ENCODE measurements around the gene CCSER2.

CCSER2 gene

DNA sequence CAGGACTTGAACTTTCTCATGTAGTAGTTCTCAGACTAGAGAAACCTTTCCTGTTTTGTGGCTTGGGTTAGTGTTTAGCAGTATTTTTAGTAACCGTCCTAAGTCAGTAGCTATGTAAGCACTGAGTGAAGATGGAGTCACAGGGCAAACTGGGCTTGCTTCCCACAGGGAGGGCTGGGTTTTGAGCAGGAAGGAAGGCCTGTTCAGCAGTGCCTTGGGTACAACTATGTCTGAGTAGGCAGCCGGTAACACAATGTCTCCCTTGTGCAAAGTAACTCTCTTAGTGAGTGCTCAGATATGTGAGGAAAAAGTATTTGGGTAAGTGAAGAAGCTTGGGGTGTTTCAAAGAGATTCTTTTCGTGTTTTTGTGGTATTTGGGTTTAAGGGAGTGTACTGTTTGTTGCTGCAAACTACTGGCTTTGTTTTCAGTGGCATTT is 96.4 kb downstream of the CCSER2 start:
- POLR2A ChIA-PET = interaction anchor here (1.4 kb wide), 1 partner anchor 10 kb away, joined by 3 read pairs; no protein-coding TSS in a partner anchor
- CTCF ChIA-PET = interaction anchor here (0.7 kb wide), 2 partner anchors 14 to 113 kb away, joined by 3 read pairs; no protein-coding TSS in a partner anchor
- TF ChIP-seq FOXK2 (IDR thresholded peaks at IDR 0.05) = no peak
- TF ChIP-seq ZNF384 (IDR thresholded peaks at IDR 0.05) = no peak
- TF ChIP-seq SP1 (IDR thresholded peaks at IDR 0.05) = no peak
- no peak for TF ChIP-seq PKNOX1 (IDR thresholded peaks at IDR 0.05)
- TF ChIP-seq LEF1 (IDR thresholded peaks at IDR 0.05; ENCODE audit: borderline replicate concordance) = no peak
- no peak for TF ChIP-seq L3MBTL2 (conservative IDR thresholded peaks at IDR 0.05)
- no peak for TF ChIP-seq BHLHE40 (IDR thresholded peaks at IDR 0.05; ENCODE audit: borderline replicate concordance)
- TF ChIP-seq FOXA1 (IDR thresholded peaks at IDR 0.05) = no peak
- TF ChIP-seq HDGF (IDR thresholded peaks at IDR 0.05; ENCODE audit: borderline replicate concordance) = no peak
- TF ChIP-seq CTBP1 (IDR thresholded peaks at IDR 0.05; ENCODE audit: borderline replicate concordance) = no peak
- TF ChIP-seq ELF4 (IDR thresholded peaks at IDR 0.05) = no peak
- TF ChIP-seq ARNT (IDR thresholded peaks at IDR 0.05) = no peak
- TF ChIP-seq FOXM1 (IDR thresholded peaks at IDR 0.05; ENCODE audit: borderline replicate concordance) = no peak
- TF ChIP-seq NFRKB (IDR thresholded peaks at IDR 0.05) = no peak
- TF ChIP-seq TARDBP (IDR thresholded peaks at IDR 0.05) = no peak
- TF ChIP-seq SUZ12 (IDR thresholded peaks at IDR 0.05) = no peak
- DNase-seq (ENCODE audit: extremely low spot score) = peak; percentile 7

GRCh38 chr10:84427903-84428650 is 99.7 kb downstream of the CCSER2 start:
- ChIA-PET POLR2A (no interaction called here), CTCF (no interaction called here)
- no peak for TF ChIP-seq ZNF384 (IDR thresholded peaks at IDR 0.05)
- no peak for TF ChIP-seq LEF1 (IDR thresholded peaks at IDR 0.05; ENCODE audit: borderline replicate concordance)
- no peak for TF ChIP-seq HDGF (IDR thresholded peaks at IDR 0.05; ENCODE audit: borderline replicate concordance)
- no peak for DNase-seq (ENCODE audit: extremely low spot score)

GRCh38 chr10:84428711-84429110 is 100.3 kb downstream of the CCSER2 start:
- no peak for TF ChIP-seq L3MBTL2 (conservative IDR thresholded peaks at IDR 0.05)
- TF ChIP-seq SP1 (IDR thresholded peaks at IDR 0.05) = no peak
- no peak for TF ChIP-seq FOXK2 (IDR thresholded peaks at IDR 0.05)
- TF ChIP-seq HDGF (IDR thresholded peaks at IDR 0.05; ENCODE audit: borderline replicate concordance) = no peak
- no peak for TF ChIP-seq CTBP1 (IDR thresholded peaks at IDR 0.05; ENCODE audit: borderline replicate concordance)
- no peak for TF ChIP-seq ARNT (IDR thresholded peaks at IDR 0.05)
- no peak for TF ChIP-seq PKNOX1 (IDR thresholded peaks at IDR 0.05)
- no peak for TF ChIP-seq FOXM1 (IDR thresholded peaks at IDR 0.05; ENCODE audit: borderline replicate concordance)
- no peak for TF ChIP-seq BHLHE40 (IDR thresholded peaks at IDR 0.05; ENCODE audit: borderline replicate concordance)
- DNase-seq (ENCODE audit: extremely low spot score) = no peak
- POLR2A ChIA-PET = no interaction called here
- CTCF ChIA-PET = no interaction called here

GRCh38 chr10:84429926-84430520 is 101.6 kb downstream of the CCSER2 start:
- POLR2A ChIA-PET = no interaction called here
- CTCF ChIA-PET = interaction anchor here (0.6 to 2.6 kb wide), 4 partner anchors 11 to 107 kb away, joined by 3 to 15 read pairs (median 4); no protein-coding TSS in a partner anchor

DNA sequence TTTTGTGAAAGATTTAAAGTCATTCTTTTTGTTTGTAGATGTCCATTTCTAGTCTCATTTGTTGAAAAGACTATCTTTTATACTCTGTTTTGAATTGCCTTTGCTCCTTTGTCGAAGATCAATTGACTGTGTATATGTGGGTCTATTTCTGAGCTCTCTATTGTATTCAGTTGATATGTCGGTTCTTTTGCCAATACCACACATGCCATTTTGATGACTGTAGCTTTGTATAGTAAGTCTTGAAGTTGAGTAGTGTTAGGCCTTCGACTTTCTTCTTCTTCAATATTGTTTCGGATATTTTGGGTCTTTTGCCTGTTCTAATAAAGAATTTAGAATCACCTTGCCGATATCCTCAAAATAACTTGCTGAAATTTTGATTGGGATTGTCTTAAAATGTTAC is 104.5 kb downstream of the CCSER2 start:
- CTCF ChIA-PET = no interaction called here
- DNase-seq (ENCODE audit: extremely low spot score) = no peak

More at GRCh38 chr10:84429926-84430520, 101.6 kb downstream of the CCSER2 start:
- TF ChIP-seq LEF1 (IDR thresholded peaks at IDR 0.05; ENCODE audit: borderline replicate concordance) = no peak
- TF ChIP-seq CTBP1 (IDR thresholded peaks at IDR 0.05; ENCODE audit: borderline replicate concordance) = no peak
- TF ChIP-seq SUZ12 (IDR thresholded peaks at IDR 0.05) = no peak
- TF ChIP-seq FOXA1 (IDR thresholded peaks at IDR 0.05) = no peak
- TF ChIP-seq ARNT (IDR thresholded peaks at IDR 0.05) = no peak
- TF ChIP-seq TARDBP (IDR thresholded peaks at IDR 0.05) = no peak
- no peak for TF ChIP-seq HDGF (IDR thresholded peaks at IDR 0.05; ENCODE audit: borderline replicate concordance)
- TF ChIP-seq FOXK2 (IDR thresholded peaks at IDR 0.05) = no peak
- no peak for TF ChIP-seq NFRKB (IDR thresholded peaks at IDR 0.05)
- no peak for TF ChIP-seq PKNOX1 (IDR thresholded peaks at IDR 0.05)
- TF ChIP-seq FOXM1 (IDR thresholded peaks at IDR 0.05; ENCODE audit: borderline replicate concordance) = no peak
- no peak for TF ChIP-seq L3MBTL2 (conservative IDR thresholded peaks at IDR 0.05)
- TF ChIP-seq ELF4 (IDR thresholded peaks at IDR 0.05) = no peak
- no peak for TF ChIP-seq ZNF384 (IDR thresholded peaks at IDR 0.05)
- TF ChIP-seq SP1 (IDR thresholded peaks at IDR 0.05) = no peak
- no peak for TF ChIP-seq BHLHE40 (IDR thresholded peaks at IDR 0.05; ENCODE audit: borderline replicate concordance)
- DNase-seq (ENCODE audit: extremely low spot score) = peak; percentile 59

GRCh38 chr10:84440781-84441180 is 112.4 kb downstream of the CCSER2 start:
- ChIA-PET CTCF (no interaction called here), POLR2A (no interaction called here)
- DNase-seq (ENCODE audit: extremely low spot score) = no peak
- TF ChIP-seq PKNOX1 (IDR thresholded peaks at IDR 0.05) (no peak), BHLHE40 (IDR thresholded peaks at IDR 0.05; ENCODE audit: borderline replicate concordance) (no peak), ELF4 (IDR thresholded peaks at IDR 0.05) (no peak), NFRKB (IDR thresholded peaks at IDR 0.05) (no peak)

More for the DNA sequence above, 104.5 kb downstream of the CCSER2 start:
- TF ChIP-seq SUZ12 (IDR thresholded peaks at IDR 0.05) = no peak
- POLR2A ChIA-PET = no interaction called here
